ENCODE results near the gene RBM15. TPM values are rescaled to one million over a fixed set of nuclear protein-coding genes. Genes with fewer than 3 reads are reported as not detected.

RBM15 gene
- total and polyA plus RNA-seq, 2 of the 13 experiments (the other 11 are each of a cell fraction or from before 2014, with no cell fraction given), result 13.5 to 36.4 TPM

GRCh38 chr1:110312188-110313121 lies 26.7 kb upstream of the RBM15 start (continued):
- TF ChIP-seq POLR2AphosphoS2 (IDR thresholded peaks at IDR 0.05; ENCODE audit: low read depth, low read length), result no peak
- no peak for TF ChIP-seq THRA (CRISPR knock-in tag; IDR thresholded peaks at IDR 0.05; ENCODE audit: borderline replicate concordance)
- TF ChIP-seq ZNF512 (CRISPR knock-in tag; IDR thresholded peaks at IDR 0.05), result no peak
- 0 out of 2 replicates have a peak, but pooled peaks have one; percentile 37 for TF ChIP-seq ZNF451 (CRISPR knock-in tag; IDR thresholded peaks at IDR 0.05)
- TF ChIP-seq SATB2 (CRISPR knock-in tag; IDR thresholded peaks at IDR 0.05), result no peak
- TF ChIP-seq NFAT5 (CRISPR knock-in tag; IDR thresholded peaks at IDR 0.05), result no peak
- TF ChIP-seq BHLHE40 (IDR thresholded peaks at IDR 0.05; ENCODE audit: low read length), result no peak; the same call in 1 of the 2 replicates
- no peak for TF ChIP-seq RXRB (CRISPR knock-in tag; IDR thresholded peaks at IDR 0.05; ENCODE audit: borderline replicate concordance)
- no peak for TF ChIP-seq ZNF142 (CRISPR knock-in tag; IDR thresholded peaks at IDR 0.05)
- no peak for TF ChIP-seq ZFX (CRISPR knock-in tag; IDR thresholded peaks at IDR 0.05; ENCODE audit: low read depth)
- TF ChIP-seq XRCC5 (optimal IDR thresholded peaks at IDR 0.05; ENCODE audit: low read length), result peak; percentile 87
- TF ChIP-seq ZNF570 (CRISPR knock-in tag; IDR thresholded peaks at IDR 0.05; ENCODE audit: borderline replicate concordance), result no peak
- TF ChIP-seq KDM6A (CRISPR knock-in tag; IDR thresholded peaks at IDR 0.05; ENCODE audit: low read depth), result no peak
- TF ChIP-seq MAFK (conservative IDR thresholded peaks at IDR 0.05 in 1 of 2, IDR thresholded peaks at IDR 0.05 in 1 of 2; ENCODE audit: low read length in 2 of 2), result peak; percentile 6 to 41; a peak in 2 of 4 replicates

Data from HepG2 (cell line).